LNCAP (cell line): ENCODE results near the gene SLC38A10.

Source experiments
- TF ChIP-seq, protein P1 (sequence below): fragments of 450-650 bp; IDR thresholded peaks from 2 replicates; pipeline ENCODE4 v1.5.1; 2017; ENCODE audit warnings: mild to moderate bottlenecking

Gene SLC38A10

GRCh38 chr17:81250286-81251093, 44.6 kb downstream of the SLC38A10 start:
- TF ChIP-seq, protein P1, sequence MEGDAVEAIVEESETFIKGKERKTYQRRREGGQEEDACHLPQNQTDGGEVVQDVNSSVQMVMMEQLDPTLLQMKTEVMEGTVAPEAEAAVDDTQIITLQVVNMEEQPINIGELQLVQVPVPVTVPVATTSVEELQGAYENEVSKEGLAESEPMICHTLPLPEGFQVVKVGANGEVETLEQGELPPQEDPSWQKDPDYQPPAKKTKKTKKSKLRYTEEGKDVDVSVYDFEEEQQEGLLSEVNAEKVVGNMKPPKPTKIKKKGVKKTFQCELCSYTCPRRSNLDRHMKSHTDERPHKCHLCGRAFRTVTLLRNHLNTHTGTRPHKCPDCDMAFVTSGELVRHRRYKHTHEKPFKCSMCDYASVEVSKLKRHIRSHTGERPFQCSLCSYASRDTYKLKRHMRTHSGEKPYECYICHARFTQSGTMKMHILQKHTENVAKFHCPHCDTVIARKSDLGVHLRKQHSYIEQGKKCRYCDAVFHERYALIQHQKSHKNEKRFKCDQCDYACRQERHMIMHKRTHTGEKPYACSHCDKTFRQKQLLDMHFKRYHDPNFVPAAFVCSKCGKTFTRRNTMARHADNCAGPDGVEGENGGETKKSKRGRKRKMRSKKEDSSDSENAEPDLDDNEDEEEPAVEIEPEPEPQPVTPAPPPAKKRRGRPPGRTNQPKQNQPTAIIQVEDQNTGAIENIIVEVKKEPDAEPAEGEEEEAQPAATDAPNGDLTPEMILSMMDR: no peak

DNA sequence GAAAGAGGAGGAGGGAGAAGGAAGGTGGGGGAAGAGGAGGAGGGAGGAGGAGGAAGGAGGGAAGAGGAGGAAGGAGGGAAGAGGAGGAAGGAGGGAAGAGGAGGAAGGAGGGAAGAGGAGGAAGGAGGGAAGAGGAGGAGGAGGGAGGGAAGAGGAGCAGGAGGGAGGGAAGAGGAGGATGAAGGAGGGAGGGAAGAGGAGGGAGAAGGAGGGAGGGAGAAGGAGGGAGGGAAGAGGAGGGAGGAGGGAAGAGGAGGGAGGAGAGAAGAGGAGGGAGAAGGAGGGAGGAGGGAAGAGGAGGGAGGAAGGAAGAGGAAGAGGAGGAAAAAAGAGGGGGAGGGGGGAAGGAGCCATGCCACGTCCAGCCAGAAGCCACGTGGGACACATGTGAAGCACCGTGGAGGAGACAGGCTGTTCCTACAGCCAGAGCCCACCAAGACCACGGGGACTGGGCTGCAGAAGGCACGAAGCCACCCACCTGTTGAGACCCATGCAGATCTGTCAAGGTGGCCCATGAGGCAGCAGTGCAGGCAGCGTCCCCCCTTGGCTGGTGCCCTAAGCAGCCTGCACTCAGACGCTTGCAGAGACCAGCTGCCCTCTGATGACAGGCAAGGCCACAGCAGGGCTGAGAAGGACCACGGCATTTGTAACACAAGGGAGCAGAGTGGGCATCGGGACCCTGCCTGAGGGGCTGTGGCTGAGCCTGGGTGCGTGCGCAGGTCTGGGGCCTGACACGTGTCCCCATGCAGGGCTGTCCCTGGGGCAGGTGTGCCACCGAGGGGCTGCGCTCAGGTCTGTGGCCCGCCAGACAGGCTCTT, 45.7 kb downstream of the SLC38A10 start:
- TF ChIP-seq, protein P1: no peak

- TF ChIP-seq, protein P1: no peak
Observed at GRCh38 chr17:81248649-81249048, 46.5 kb downstream of the SLC38A10 start.

GRCh38 chr17:81247339-81247990, 47.6 kb downstream of the SLC38A10 start:
- TF ChIP-seq, protein P1: no peak

DNA sequence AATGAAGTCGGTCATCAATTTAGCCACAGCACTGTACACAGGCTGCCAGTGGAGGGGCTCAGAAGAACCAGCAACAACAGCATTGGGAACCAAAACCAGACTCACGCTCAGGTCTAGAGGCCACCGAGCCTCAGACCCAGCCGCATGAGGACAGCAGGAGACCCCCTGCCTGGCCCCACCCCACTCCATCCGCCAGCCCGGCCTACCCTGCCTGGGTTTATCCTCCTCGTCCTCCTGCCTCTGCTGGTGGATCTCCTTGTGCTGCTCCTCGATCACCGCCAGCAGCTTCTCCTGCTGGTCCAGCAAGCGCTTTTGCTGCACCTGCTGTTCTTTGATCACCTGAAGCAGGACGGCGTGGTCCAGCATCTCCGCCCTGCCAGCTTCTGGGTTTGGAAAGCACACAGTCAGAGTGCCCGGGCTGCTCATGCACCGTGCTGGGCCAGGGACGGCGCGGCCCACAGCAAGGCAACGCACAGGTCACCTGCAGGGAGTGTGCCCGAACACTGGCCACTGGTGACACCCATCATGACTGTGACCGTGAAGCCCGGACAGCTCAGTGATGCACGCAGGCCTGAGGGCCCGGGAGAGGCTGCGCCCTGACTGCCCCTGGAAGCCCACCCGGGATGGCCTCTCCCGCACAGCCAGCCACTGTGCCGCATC, 48.3 kb downstream of the SLC38A10 start:
- TF ChIP-seq, protein P1: no peak

GRCh38 chr17:81246343-81246670, 48.8 kb downstream of the SLC38A10 start:
- TF ChIP-seq, protein P1: no peak

- TF ChIP-seq, protein P1: no peak
Observed at GRCh38 chr17:81245665-81246342, 49.3 kb downstream of the SLC38A10 start.
